ENCODE measurements around the gene OPN1LW.
"Not testable (repeated sequence)": the region's sequence is repeated elsewhere in the genome, so short reads cannot be mapped to it uniquely, and the experiment has no call there.

The OPN1LW gene

DNA sequence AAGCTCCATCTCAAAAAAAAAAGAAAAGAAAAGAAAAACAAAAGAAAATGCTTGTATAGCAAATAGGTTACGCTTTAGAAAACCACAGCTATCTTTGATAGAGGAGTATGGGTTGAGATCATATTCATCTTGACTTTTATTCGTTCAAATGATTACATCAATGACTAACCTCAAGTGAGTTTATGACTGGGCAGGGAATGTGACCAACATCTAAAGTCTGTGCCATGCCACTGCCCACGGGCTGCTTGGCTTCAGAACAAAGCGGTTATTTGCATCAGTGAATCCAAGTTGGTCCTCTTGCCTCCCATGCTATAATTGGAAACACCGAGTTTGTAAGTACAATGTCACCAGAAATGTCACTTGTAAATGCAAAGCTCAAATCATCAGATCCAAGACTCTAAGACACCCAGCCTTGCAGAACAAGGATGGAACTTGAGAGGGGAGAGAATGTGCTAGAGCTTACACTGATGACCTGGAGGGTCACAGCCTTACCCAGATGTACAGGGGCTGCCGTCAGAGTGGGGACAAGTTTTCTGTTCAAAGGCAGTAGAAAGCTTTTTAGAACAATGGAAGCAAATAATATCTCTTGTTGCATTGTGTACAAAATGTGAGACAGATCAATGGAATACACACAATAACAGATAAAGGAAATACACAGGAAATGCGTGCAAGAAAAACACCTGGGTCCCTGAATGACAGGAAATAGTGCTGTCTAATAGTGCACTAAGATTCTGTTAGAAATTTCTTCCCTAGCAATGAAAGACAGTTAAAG is 8.4 kb upstream of the OPN1LW start:
- no peak for DNase-seq

DNA sequence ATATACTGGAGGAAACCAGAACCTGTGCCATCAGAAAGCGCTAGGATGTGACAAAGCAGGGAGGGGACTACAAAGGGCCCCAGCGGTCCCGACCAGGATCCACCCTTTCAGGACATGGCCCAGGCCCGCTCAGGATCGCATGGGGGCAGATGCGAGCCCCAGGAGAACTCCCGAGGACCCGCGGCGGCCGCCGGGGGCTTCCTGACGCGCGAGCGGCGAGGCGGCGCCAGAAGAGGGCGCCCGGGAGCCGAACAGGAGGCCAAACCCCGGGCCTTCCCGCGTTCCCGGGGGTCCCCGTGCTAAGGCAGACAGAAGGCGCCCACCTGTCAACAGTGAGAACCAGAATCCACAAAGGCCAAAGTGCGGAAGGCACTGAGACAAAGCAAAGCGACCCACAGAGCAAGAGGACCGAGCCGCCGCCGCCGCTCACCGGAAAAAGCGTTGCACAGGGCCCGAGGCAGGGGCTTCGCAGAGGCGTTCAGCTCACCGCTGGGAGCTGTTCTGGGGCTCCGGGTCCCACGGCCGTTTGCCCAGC is 7.3 kb upstream of the OPN1LW start:
- peak; percentile 52 for DNase-seq

GRCh38 chrX:154138857-154139256 is 5.2 kb upstream of the OPN1LW start:
- DNase-seq = no peak

DNA sequence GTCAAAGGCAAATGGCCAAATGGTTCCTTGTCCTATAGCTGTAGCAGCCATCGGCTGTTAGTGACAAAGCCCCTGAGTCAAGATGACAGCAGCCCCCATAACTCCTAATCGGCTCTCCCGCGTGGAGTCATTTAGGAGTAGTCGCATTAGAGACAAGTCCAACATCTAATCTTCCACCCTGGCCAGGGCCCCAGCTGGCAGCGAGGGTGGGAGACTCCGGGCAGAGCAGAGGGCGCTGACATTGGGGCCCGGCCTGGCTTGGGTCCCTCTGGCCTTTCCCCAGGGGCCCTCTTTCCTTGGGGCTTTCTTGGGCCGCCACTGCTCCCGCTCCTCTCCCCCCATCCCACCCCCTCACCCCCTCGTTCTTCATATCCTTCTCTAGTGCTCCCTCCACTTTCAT is 3.8 kb upstream of the OPN1LW start:
- DNase-seq = no peak

DNA sequence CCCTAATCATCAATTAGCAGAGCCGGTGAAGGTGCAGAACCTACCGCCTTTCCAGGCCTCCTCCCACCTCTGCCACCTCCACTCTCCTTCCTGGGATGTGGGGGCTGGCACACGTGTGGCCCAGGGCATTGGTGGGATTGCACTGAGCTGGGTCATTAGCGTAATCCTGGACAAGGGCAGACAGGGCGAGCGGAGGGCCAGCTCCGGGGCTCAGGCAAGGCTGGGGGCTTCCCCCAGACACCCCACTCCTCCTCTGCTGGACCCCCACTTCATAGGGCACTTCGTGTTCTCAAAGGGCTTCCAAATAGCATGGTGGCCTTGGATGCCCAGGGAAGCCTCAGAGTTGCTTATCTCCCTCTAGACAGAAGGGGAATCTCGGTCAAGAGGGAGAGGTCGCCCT is 3.3 kb upstream of the OPN1LW start:
- DNase-seq = no peak

DNA sequence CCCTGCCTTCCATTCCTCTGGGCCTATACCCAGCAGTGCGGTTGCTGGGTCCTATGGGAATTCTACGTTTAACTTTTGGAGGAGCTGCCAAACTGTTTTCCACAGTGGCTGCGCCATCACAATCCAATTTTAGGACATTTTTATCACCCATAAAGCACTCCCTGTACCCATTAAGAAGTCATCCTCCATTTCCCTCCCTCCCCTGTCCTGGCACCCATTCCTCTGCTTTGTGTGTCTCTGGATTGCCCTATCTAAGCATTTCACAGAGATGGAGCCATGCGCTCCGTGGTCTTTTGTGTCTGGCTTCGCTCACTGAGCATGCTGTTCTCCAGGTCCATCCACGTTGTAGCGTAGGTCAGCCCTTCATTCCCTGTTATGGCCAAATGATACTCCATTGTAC is 1.7 kb upstream of the OPN1LW start:
- DNase-seq = no peak

- DNase-seq = no peak
Measured at GRCh38 chrX:154142950-154143745, 895 bp upstream of the OPN1LW start.

GRCh38 chrX:154151030-154151429 is 7.0 kb downstream of the OPN1LW start:
- DNase-seq = not testable (repeated sequence)

DNA sequence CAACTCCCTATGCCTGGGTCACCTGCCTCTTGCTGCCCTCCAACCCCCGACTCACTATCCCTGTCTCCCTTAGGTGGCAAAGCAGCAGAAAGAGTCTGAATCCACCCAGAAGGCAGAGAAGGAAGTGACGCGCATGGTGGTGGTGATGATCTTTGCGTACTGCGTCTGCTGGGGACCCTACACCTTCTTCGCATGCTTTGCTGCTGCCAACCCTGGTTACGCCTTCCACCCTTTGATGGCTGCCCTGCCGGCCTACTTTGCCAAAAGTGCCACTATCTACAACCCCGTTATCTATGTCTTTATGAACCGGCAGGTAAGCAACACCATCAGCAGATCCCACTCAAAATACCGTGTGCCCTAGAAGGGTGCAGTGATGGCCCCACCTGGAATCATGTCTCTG is 12.2 kb downstream of the OPN1LW start:
- not testable (repeated sequence) for DNase-seq

DNA sequence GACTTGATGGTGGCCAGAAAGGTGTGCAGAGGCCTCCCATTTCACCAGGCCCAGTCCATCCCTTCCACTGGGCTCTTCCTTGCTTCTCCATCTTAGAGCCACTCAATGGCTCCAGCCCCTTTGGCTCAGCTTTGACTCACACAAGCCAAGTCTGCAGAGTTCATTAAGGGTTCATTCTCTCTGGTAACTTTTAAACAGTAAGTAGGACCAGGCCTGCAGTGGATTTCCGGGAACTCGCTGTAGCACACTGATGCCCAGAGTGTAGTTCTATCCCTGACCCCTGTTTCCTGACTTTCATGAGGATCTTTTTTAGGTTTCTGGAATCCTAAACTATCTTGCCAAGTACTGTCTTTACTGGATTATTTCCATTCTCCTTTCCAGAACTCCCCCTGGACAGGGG is 13.2 kb downstream of the OPN1LW start:
- DNase-seq = not testable (repeated sequence)

- DNase-seq = not testable (repeated sequence)
Measured at GRCh38 chrX:154159345-154159744, 15.3 kb downstream of the OPN1LW start.

DNA sequence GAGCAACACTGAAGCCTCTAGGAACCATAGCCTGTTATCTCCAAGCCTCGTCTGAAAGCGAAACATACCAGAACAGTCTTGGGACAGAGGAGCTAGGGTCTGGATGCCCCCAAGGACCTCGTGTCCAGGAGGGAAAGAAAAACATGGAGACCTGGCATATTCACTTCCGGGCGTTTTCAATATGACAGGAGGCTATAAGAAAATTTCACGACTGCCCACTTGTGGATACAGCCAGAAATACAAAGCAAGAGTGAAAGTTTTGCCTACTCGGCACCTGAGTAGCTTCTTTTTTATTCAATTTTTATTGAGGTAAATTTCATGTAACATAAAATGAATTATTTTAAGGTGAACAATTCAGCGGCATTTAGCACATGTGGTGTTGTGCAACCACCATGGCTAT is 20.9 kb downstream of the OPN1LW start:
- not testable (repeated sequence) for DNase-seq

- DNase-seq = not testable (repeated sequence)
Measured at GRCh38 chrX:154168384-154168783, 24.3 kb downstream of the OPN1LW start.

GRCh38 chrX:154172535-154172943 is 28.5 kb downstream of the OPN1LW start:
- not testable (repeated sequence) for DNase-seq

DNA sequence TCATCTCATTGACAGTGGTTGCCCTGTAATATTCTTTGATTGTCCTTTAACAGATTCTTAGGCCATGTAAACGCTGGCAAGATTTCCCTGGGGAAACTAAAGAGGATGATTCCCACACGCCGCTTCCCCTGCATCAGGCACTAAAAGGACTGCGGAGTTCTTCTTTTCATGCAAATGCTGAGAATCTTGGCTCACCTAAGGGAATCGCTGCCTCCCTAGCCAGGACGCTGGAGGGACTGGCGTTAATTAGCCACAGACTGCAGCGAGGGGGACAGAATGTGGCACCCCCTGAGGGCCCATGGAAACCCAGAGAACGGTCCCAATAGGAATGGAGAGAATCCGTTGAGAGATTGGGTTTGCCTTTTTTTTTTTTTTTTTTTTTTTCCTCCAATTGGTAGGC is 30.3 kb downstream of the OPN1LW start:
- not testable (repeated sequence) for DNase-seq

- DNase-seq = not testable (repeated sequence)
Measured at GRCh38 chrX:154182296-154182695, 38.3 kb downstream of the OPN1LW start, which contains the start of gene OPN1MW. Gene OPN1MW, plus strand, starts transcription at chrX:154182596. Its CDS starts 82 bp downstream, at chrX:154182678.

GRCh38 chrX:154183794-154184193 is 39.8 kb downstream of the OPN1LW start:
- DNase-seq = not testable (repeated sequence)

- DNase-seq = not testable (repeated sequence)
Measured at GRCh38 chrX:154192846-154193245, 48.8 kb downstream of the OPN1LW start.

DNA sequence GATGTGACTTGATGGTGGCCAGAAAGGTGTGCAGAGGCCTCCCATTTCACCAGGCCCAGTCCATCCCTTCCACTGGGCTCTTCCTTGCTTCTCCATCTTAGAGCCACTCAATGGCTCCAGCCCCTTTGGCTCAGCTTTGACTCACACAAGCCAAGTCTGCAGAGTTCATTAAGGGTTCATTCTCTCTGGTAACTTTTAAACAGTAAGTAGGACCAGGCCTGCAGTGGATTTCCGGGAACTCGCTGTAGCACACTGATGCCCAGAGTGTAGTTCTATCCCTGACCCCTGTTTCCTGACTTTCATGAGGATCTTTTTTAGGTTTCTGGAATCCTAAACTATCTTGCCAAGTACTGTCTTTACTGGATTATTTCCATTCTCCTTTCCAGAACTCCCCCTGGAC is 50.3 kb downstream of the OPN1LW start:
- DNase-seq = not testable (repeated sequence)

- not testable (repeated sequence) for DNase-seq
Measured at GRCh38 chrX:154196466-154196865, 52.4 kb downstream of the OPN1LW start.

Measured in NCI-H146 (cell line).